Smooth muscle cell (in vitro differentiated cells): ENCODE results near the gene KCNH5. TPM values are rescaled to one million over a fixed set of nuclear protein-coding genes. Genes with fewer than 3 reads are reported as not detected.

Experiments
- DNase-seq: peaks from one replicate; lab custom pipeline; 2025; ENCODE audit not compliant: unreplicated experiment; lab: John Stamatoyannopoulos, UW
- H2AFZ ChIP-seq: fragments of 200-600 bp; sonication (generic); 2 replicates; pipeline ENCODE4 v1.6.0; 2016; ENCODE audit warnings: antibody characterized with exemption, low read depth, mild to moderate bottlenecking
- H3F3A ChIP-seq: fragments of 200-600 bp; sonication (generic); 2 replicates; pipeline ENCODE4 v1.6.0; 2017; ENCODE audit warnings: antibody characterized with exemption, low read depth
- H3K27ac ChIP-seq: fragments of 200-600 bp; sonication (generic); 2 replicates; pipeline ENCODE4 v1.5.1; 2016; ENCODE audit warnings: low read depth, mild to moderate bottlenecking
- H3K27me3 ChIP-seq: fragments of 200-600 bp; sonication (generic); 2 replicates; pipeline ENCODE4 v1.6.1; 2016; ENCODE audit warnings: low read depth, mild to moderate bottlenecking
- H3K36me3 ChIP-seq: fragments of 200-600 bp; sonication (generic); 2 replicates; pipeline ENCODE4 v1.5.1; 2016; ENCODE audit warnings: low read depth
- H3K4me1 ChIP-seq: fragments of 200-600 bp; sonication (generic); 2 replicates; pipeline ENCODE4 v1.5.1; 2016; ENCODE audit warnings: low read depth
- H3K4me2 ChIP-seq: fragments of 200-600 bp; sonication (generic); 2 replicates; pipeline ENCODE4 v1.6.0; 2016; ENCODE audit warnings: mild to moderate bottlenecking
- H3K4me3 ChIP-seq: fragments of 200-600 bp; sonication (generic); 2 replicates; pipeline ENCODE4 v1.5.1; 2016; ENCODE audit warnings: mild to moderate bottlenecking
- H3K79me2 ChIP-seq: fragments of 200-600 bp; sonication (generic); 2 replicates; pipeline ENCODE4 v1.6.0; 2016; ENCODE audit warnings: low read depth, mild to moderate bottlenecking
- H3K9ac ChIP-seq: fragments of 200-600 bp; sonication (generic); 2 replicates; pipeline ENCODE4 v1.6.0; 2016; ENCODE audit warnings: low read depth
- H3K9me3 ChIP-seq: fragments of 200-600 bp; sonication (generic); replicated peaks from 2 replicates; pipeline ENCODE4 v1.5.1; 2016; ENCODE audit warnings: low read depth
- H4K20me1 ChIP-seq: fragments of 200-600 bp; sonication (generic); 2 replicates; pipeline ENCODE4 v1.6.0; 2016; ENCODE audit warnings: low read depth
- WGBS: methylation state at CpG from one replicate; pipeline ENCODE4 v1.1.7; 2016; ENCODE audit warnings: low lambda C conversion rate; 5-methylcytosine and 5-hydroxymethylcytosine counted together
- polyA plus RNA-seq: library from polyadenylated mRNA; unstranded; fragments of >200 nt; fragmentation: Nextera tagmentation; extraction: Ambion mirVana; gene quantifications from 2 replicates; pipeline ENCODE4 v1.2.1, GENCODE V29; 2016
- total RNA-seq: library from RNA; depleted of rRNA; stranded (reverse); fragments of >200 nt; gene quantifications from 2 replicates; pipeline ENCODE4 v1.2.3, GENCODE V29; 2014
- TF ChIP-seq, protein P1 (sequence below): fragments of 200-600 bp; sonication (generic); IDR thresholded peaks from 2 replicates; pipeline ENCODE4 v1.5.1; 2017; ENCODE audit warnings: borderline replicate concordance, mild to moderate bottlenecking, antibody characterized with exemption; ENCODE audit not compliant: insufficient read depth, poor library complexity, severe bottlenecking

Gene KCNH5
- total and polyA plus RNA-seq, 2 experiments from 2014 or later = 0.03 to 0.54 TPM

DNA sequence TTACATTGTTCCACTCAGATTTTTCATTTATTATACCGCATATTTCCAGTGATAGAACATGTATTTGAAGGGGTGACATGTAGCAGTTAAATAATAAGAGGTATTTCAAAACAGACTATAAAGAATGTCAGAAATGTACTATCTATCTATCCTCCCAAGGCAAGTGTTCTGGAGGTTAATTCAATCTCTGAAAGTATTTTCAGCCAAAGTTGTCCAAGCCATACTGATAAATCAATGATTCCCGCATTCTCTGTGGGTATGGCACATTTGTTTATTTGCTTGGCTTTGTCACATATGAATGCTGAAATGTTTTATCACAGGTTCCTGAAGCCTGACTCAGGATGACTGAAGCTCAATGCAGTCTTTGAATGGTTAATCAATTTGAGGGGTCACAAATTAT lies 35.8 kb downstream of the KCNH5 start:
- no peaks in the 10 kb centered on the region for H3K79me2 ChIP-seq
- peaks cover 15% of the 10 kb centered on the region for H3K27me3 ChIP-seq
- no peaks in the 10 kb centered on the region for H3K36me3 ChIP-seq
- H3K27ac ChIP-seq = no peak overlapping the region
- TF ChIP-seq, protein P1, sequence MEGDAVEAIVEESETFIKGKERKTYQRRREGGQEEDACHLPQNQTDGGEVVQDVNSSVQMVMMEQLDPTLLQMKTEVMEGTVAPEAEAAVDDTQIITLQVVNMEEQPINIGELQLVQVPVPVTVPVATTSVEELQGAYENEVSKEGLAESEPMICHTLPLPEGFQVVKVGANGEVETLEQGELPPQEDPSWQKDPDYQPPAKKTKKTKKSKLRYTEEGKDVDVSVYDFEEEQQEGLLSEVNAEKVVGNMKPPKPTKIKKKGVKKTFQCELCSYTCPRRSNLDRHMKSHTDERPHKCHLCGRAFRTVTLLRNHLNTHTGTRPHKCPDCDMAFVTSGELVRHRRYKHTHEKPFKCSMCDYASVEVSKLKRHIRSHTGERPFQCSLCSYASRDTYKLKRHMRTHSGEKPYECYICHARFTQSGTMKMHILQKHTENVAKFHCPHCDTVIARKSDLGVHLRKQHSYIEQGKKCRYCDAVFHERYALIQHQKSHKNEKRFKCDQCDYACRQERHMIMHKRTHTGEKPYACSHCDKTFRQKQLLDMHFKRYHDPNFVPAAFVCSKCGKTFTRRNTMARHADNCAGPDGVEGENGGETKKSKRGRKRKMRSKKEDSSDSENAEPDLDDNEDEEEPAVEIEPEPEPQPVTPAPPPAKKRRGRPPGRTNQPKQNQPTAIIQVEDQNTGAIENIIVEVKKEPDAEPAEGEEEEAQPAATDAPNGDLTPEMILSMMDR = no peak
- no peak for DNase-seq
- H3K4me3 ChIP-seq = no peak overlapping the region
- no peaks in the 10 kb centered on the region for H3K4me1 ChIP-seq
- H4K20me1 ChIP-seq = no peaks in the 10 kb centered on the region
- H3K9me3 ChIP-seq = no peaks in the 10 kb centered on the region
- WGBS = 91% methylated on average over 2 of the region's 2 CpGs
- H3K9ac ChIP-seq = no peak overlapping the region
- no peak overlapping the region for H2AFZ ChIP-seq
- no peaks in the 10 kb centered on the region for H3F3A ChIP-seq
- no peak overlapping the region for H3K4me2 ChIP-seq

DNA sequence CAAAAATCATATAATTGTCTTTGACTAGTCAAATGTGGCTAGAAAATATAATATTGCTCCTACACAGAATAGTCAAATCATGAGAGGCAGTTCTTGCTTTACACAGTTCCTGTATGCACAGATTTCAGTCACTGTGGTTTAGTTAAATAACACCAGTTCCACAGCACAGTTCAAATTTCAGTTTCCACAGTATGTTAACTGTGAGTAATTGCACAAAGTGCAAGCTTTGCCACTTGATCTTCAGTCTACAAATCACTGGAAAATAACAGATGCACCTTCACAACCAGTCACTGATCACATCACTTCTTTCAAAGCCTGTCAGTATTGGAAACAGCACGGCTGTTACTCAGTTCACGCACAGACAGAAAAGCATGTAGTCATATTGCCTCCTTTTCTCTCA lies 38.7 kb downstream of the KCNH5 start:
- Histone ChIP-seq H3K4me3 (no peak overlapping the region), H3K4me2 (no peak overlapping the region), H3F3A (no peaks in the 10 kb centered on the region), H4K20me1 (no peaks in the 10 kb centered on the region), H3K36me3 (no peaks in the 10 kb centered on the region), H3K27me3 (no peaks in the 10 kb centered on the region), H3K9ac (no peak overlapping the region), H3K9me3 (no peaks in the 10 kb centered on the region), H3K27ac (no peak overlapping the region), H3K4me1 (peaks cover 5% of the 10 kb centered on the region), H2AFZ (no peak overlapping the region), H3K79me2 (no peaks in the 10 kb centered on the region)
- 93% methylated on average over 2 of the region's 2 CpGs for WGBS
- TF ChIP-seq, protein P1 = no peak
- DNase-seq = no peak

DNA sequence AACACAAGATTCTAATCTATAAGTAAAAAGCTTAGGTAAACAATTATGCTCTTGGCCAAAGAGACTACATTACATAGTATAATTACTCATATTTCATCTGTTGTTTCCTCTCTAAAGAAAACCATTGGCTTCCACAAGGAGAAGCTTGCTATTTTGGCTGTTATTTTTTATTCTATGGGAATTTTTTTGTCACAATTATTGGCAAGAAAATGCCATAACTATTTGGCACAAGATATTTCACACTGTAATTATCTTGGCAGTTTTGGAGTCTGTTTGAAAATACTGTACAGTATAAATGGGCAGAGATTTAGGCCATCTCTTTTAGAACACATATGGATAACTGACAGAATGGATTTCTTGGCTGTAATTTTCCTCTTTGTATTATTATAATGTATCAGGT lies 51.2 kb downstream of the KCNH5 start:
- H3K9me3 ChIP-seq = no peaks in the 10 kb centered on the region
- H3K4me3 ChIP-seq = no peak overlapping the region
- no peaks in the 10 kb centered on the region for H3K79me2 ChIP-seq
- no peaks in the 10 kb centered on the region for H3F3A ChIP-seq
- DNase-seq = no peak
- TF ChIP-seq, protein P1 = no peak
- H3K9ac ChIP-seq = no peak overlapping the region
- no peak overlapping the region for H3K4me2 ChIP-seq
- H3K27ac ChIP-seq = no peak overlapping the region
- H4K20me1 ChIP-seq = no peaks in the 10 kb centered on the region
- H3K4me1 ChIP-seq = no peaks in the 10 kb centered on the region
- H2AFZ ChIP-seq = no peak overlapping the region
- H3K36me3 ChIP-seq = no peaks in the 10 kb centered on the region
- no peaks in the 10 kb centered on the region for H3K27me3 ChIP-seq

DNA sequence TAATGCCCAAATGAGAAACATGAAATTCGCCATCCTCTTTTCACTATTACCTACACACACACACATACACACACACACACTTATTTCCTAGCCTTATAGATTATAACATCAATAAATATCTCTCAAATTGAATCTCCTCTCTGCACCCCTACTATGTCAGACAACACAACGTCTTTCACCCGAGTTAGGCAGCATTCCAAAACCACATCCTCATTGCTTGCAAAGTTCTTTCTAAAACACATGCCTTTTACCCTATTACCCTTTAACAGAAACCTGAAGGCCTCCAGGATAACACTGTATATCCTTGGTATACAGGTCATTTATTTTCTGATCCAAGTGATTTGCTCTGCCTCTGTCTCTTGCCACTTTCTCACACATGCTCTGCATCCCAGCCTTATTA lies 56.3 kb downstream of the KCNH5 start:
- Histone ChIP-seq H4K20me1 (no peaks in the 10 kb centered on the region), H3K4me1 (no peaks in the 10 kb centered on the region), H3K36me3 (no peaks in the 10 kb centered on the region), H3K27me3 (no peaks in the 10 kb centered on the region), H3K9me3 (no peaks in the 10 kb centered on the region), H3K79me2 (no peaks in the 10 kb centered on the region), H3K4me3 (no peak overlapping the region), H3K9ac (no peak overlapping the region), H3K27ac (no peak overlapping the region), H3F3A (no peaks in the 10 kb centered on the region), H3K4me2 (no peak overlapping the region), H2AFZ (no peak overlapping the region)
- TF ChIP-seq, protein P1 = no peak
- WGBS = 79% methylated on average over 3 of the region's 3 CpGs
- no peak for DNase-seq
